SK-N-SH treated with all-trans-retinoic acid at 6 μM for 48 hours (cell line): ENCODE measurements around the gene COX7B.

Experiments used
- ATAC-seq: fragments of 200-7000 bp; cut with Tn5 transposase; 3 replicates; pipeline ENCODE4 v1.9.1; 2020; ENCODE audit warnings: mild to moderate bottlenecking, moderate library complexity
- ARNTL ChIP-seq: fragments of 450-650 bp; formaldehyde crosslinking; IDR thresholded peaks from 2 replicates; pipeline ENCODE4 v1.5.0; 2020; ENCODE audit warnings: low read depth, mild to moderate bottlenecking, moderate library complexity, borderline replicate concordance
- BACH2 ChIP-seq: fragments of 250-450 bp; sonication (Bioruptor Pico); IDR thresholded peaks from 2 replicates; pipeline ENCODE4 v1.9.0; 2021; ENCODE audit warnings: mild to moderate bottlenecking, borderline replicate concordance
- CREB5 ChIP-seq: fragments of 250-450 bp; sonication (Bioruptor Pico); IDR thresholded peaks from 2 replicates; pipeline ENCODE4 v1.5.1; 2020; ENCODE audit warnings: low read depth, mild to moderate bottlenecking, moderate library complexity
- CSDC2 ChIP-seq: fragments of 250-450 bp; sonication (Bioruptor Pico); IDR thresholded peaks from 2 replicates; pipeline ENCODE4 v1.5.0; 2020; ENCODE audit warnings: mild to moderate bottlenecking, moderate library complexity
- CSRNP3 ChIP-seq: fragments of 250-450 bp; sonication (Bioruptor Pico); IDR thresholded peaks from 2 replicates; pipeline ENCODE4 v1.5.1; 2021; ENCODE audit warnings: mild to moderate bottlenecking, moderate library complexity
- ESRRG ChIP-seq: fragments of 250-450 bp; sonication (Bioruptor Pico); IDR thresholded peaks from 2 replicates; pipeline ENCODE4 v1.6.1; 2021; ENCODE audit warnings: mild to moderate bottlenecking
- GLIS3 ChIP-seq: fragments of 250-450 bp; sonication (Bioruptor Pico); IDR thresholded peaks from 2 replicates; pipeline ENCODE4 v1.5.0; 2020; ENCODE audit warnings: mild to moderate bottlenecking, moderate library complexity
- ISL1 ChIP-seq: fragments of 250-450 bp; sonication (Bioruptor Pico); IDR thresholded peaks from 2 replicates; pipeline ENCODE4 v2.1.2; 2022; ENCODE audit warnings: mild to moderate bottlenecking, moderate library complexity
- OSR1 ChIP-seq: fragments of 250-450 bp; sonication (Bioruptor Pico); IDR thresholded peaks from 2 replicates; pipeline ENCODE4 v1.8.0; 2022; ENCODE audit warnings: moderate library complexity, mild to moderate bottlenecking, inconsistent platforms
- PATZ1 ChIP-seq: fragments of 250-450 bp; sonication (Bioruptor Pico); IDR thresholded peaks from 2 replicates; pipeline ENCODE4 v1.8.0; 2020; ENCODE audit warnings: mild to moderate bottlenecking, moderate library complexity, borderline replicate concordance
- POU6F1 ChIP-seq: fragments of 250-450 bp; sonication (Bioruptor Pico); IDR thresholded peaks from 2 replicates; pipeline ENCODE4 v1.8.0; 2021; ENCODE audit warnings: low read depth, mild to moderate bottlenecking, moderate library complexity, borderline replicate concordance
- PPARA ChIP-seq: fragments of 250-450 bp; sonication (Bioruptor Pico); IDR thresholded peaks from 2 replicates; pipeline ENCODE4 v1.5.0; 2020; ENCODE audit warnings: mild to moderate bottlenecking, borderline replicate concordance
- SNAI2 ChIP-seq: fragments of 250-450 bp; sonication (Bioruptor Pico); IDR thresholded peaks from 2 replicates; pipeline ENCODE4 v1.5.0; 2020; ENCODE audit warnings: mild to moderate bottlenecking, moderate library complexity
- TCF4 ChIP-seq: fragments of 250-450 bp; sonication (Bioruptor Pico); IDR thresholded peaks from 2 replicates; pipeline ENCODE4 v1.8.0; 2021; ENCODE audit warnings: mild to moderate bottlenecking, moderate library complexity, borderline replicate concordance
- TOX ChIP-seq: fragments of 250-450 bp; sonication (Bioruptor Pico); IDR thresholded peaks from 2 replicates; pipeline ENCODE4 v1.8.0; 2021; ENCODE audit warnings: mild to moderate bottlenecking, moderate library complexity, borderline replicate concordance
- ZC3H10 ChIP-seq: fragments of 250-450 bp; sonication (Bioruptor Pico); IDR thresholded peaks from 2 replicates; pipeline ENCODE4 v1.5.1; 2021; ENCODE audit warnings: mild to moderate bottlenecking, moderate library complexity
- ZFP3 ChIP-seq: fragments of 250-450 bp; sonication (Bioruptor Pico); IDR thresholded peaks from 2 replicates; pipeline ENCODE4 v1.5.0; 2020; ENCODE audit warnings: mild to moderate bottlenecking, moderate library complexity
- ZFP30 ChIP-seq: fragments of 450-650 bp; formaldehyde crosslinking; IDR thresholded peaks from 2 replicates; pipeline ENCODE4 v1.5.0; 2022; ENCODE audit warnings: mild to moderate bottlenecking, moderate library complexity
- ZNF8 ChIP-seq: fragments of 450-650 bp; formaldehyde crosslinking; IDR thresholded peaks from 2 replicates; pipeline ENCODE4 v1.5.0; 2020; ENCODE audit warnings: mild to moderate bottlenecking, moderate library complexity

The COX7B gene

GRCh38 chrX:77953708-77954107 is 54.4 kb downstream of the COX7B start:
- no peak for ATAC-seq
- TF ChIP-seq ISL1 (no peak), ZNF8 (CRISPR knock-in tag) (no peak), ARNTL (CRISPR knock-in tag) (no peak), CSDC2 (CRISPR knock-in tag) (no peak), CSRNP3 (CRISPR knock-in tag) (no peak), ZC3H10 (no peak), TOX (CRISPR knock-in tag) (no peak), POU6F1 (no peak), PPARA (CRISPR knock-in tag) (no peak), BACH2 (no peak), SNAI2 (no peak), TCF4 (no peak), PATZ1 (CRISPR knock-in tag) (no peak), OSR1 (no peak), ZFP30 (CRISPR knock-in tag) (no peak), ESRRG (no peak), GLIS3 (CRISPR knock-in tag) (no peak), CREB5 (CRISPR knock-in tag) (no peak), ZFP3 (CRISPR knock-in tag) (no peak)
- TF ChIP-seq, all 23 proteins: peak for 0
